Hepatocyte (in vitro differentiated cells): ENCODE data around the gene ASGR1.

ENCODE experiments used
- EZH2 ChIP-seq: fragments of 200-600 bp; sonication (generic); IDR thresholded peaks from 2 replicates; pipeline ENCODE4 v1.6.1; 2016; ENCODE audit warnings: antibody characterized with exemption, mild to moderate bottlenecking, borderline replicate concordance
- EZH2phosphoT487 ChIP-seq: fragments of 200-600 bp; sonication (generic); IDR thresholded peaks from one replicate; pipeline ENCODE4 v1.6.1; 2018; ENCODE audit warnings: antibody characterized with exemption, mild to moderate bottlenecking, low read depth, moderate library complexity; ENCODE audit not compliant: unreplicated experiment, severe bottlenecking
- TF ChIP-seq, protein P1 (sequence below): fragments of 200-600 bp; sonication (generic); IDR thresholded peaks from 2 replicates; pipeline ENCODE4 v1.5.1; 2016; ENCODE audit warnings: antibody characterized with exemption, mild to moderate bottlenecking; ENCODE audit not compliant: poor library complexity

GRCh38 chr17:7146115-7146514 lies 33.1 kb downstream of the ASGR1 start:
- TF ChIP-seq, protein P1, sequence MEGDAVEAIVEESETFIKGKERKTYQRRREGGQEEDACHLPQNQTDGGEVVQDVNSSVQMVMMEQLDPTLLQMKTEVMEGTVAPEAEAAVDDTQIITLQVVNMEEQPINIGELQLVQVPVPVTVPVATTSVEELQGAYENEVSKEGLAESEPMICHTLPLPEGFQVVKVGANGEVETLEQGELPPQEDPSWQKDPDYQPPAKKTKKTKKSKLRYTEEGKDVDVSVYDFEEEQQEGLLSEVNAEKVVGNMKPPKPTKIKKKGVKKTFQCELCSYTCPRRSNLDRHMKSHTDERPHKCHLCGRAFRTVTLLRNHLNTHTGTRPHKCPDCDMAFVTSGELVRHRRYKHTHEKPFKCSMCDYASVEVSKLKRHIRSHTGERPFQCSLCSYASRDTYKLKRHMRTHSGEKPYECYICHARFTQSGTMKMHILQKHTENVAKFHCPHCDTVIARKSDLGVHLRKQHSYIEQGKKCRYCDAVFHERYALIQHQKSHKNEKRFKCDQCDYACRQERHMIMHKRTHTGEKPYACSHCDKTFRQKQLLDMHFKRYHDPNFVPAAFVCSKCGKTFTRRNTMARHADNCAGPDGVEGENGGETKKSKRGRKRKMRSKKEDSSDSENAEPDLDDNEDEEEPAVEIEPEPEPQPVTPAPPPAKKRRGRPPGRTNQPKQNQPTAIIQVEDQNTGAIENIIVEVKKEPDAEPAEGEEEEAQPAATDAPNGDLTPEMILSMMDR: no peak
- no peak for TF ChIP-seq EZH2
- TF ChIP-seq EZH2phosphoT487: no peak
